ENCODE measurements around the gene QSOX1. TPM values are rescaled to one million over a fixed set of nuclear protein-coding genes. Genes with fewer than 3 reads are reported as not detected.

Gene QSOX1
- total and polyA plus RNA-seq, 9 of the 15 experiments (the other 6 are each of a cell fraction or from before 2014, with no cell fraction given), result 4.0 to 53.1 (median 15.0) TPM

GRCh38 chr1:180130651-180131050, 24.0 kb upstream of the QSOX1 start (continued):
- TF ChIP-seq TAF1 (IDR thresholded peaks at IDR 0.05; ENCODE audit: control insufficient read depth, extremely low read depth, insufficient read depth, low read length, severe bottlenecking), result no peak
- TF ChIP-seq CHD4 (IDR thresholded peaks at IDR 0.05; ENCODE audit: insufficient read depth, insufficient replicate concordance, low read depth, low read length, poor library complexity, severe bottlenecking), result no peak
- TF ChIP-seq TFAM (CRISPR knock-in tag; conservative IDR thresholded peaks at IDR 0.05), result no peak
- no peak for TF ChIP-seq LEF1 (IDR thresholded peaks at IDR 0.05)
- TF ChIP-seq ZFP36 (IDR thresholded peaks at IDR 0.05; ENCODE audit: low read depth, low read length, partially characterized antibody), result no peak
- TF ChIP-seq BHLHE40 (IDR thresholded peaks at IDR 0.05; ENCODE audit: low read length), result no peak
- TF ChIP-seq ZNF124 (CRISPR knock-in tag; IDR thresholded peaks at IDR 0.05), result no peak
- TF ChIP-seq SRF (CRISPR knock-in tag; IDR thresholded peaks at IDR 0.05), result no peak
- TF ChIP-seq MCM2 (IDR thresholded peaks at IDR 0.05; ENCODE audit: low read depth), result no peak
- TF ChIP-seq FOXK1 (CRISPR knock-in tag; IDR thresholded peaks at IDR 0.05; ENCODE audit: borderline replicate concordance), result no peak
- no peak for TF ChIP-seq HES1 (IDR thresholded peaks at IDR 0.05; ENCODE audit: low read depth)
- TF ChIP-seq, protein P1, sequence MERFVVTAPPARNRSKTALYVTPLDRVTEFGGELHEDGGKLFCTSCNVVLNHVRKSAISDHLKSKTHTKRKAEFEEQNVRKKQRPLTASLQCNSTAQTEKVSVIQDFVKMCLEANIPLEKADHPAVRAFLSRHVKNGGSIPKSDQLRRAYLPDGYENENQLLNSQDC (CRISPR knock-in tag; IDR thresholded peaks at IDR 0.05), result no peak

All from K562 (cell line).